IMR-90 (cell line): Measurements from ENCODE around the gene PCDHGA3. TPM values are rescaled to one million over a fixed set of nuclear protein-coding genes. Genes with fewer than 3 reads are reported as not detected.

Experiments
- polyA plus RNA-seq, 3 experiments: library from polyadenylated mRNA; depleted of rRNA; stranded (reverse); fragments of >200 nt; gene quantifications; 2 replicates each; pipeline ENCODE4 v1.2.3, GENCODE V29; 2012; ENCODE audit warnings: low replicate concordance in 1 of 3
- total RNA-seq: library from RNA; depleted of rRNA; stranded (reverse); fragments of >200 nt; gene quantifications from 2 replicates; pipeline ENCODE4 v1.2.3, GENCODE V29; 2012; rRNA removed

PCDHGA3 gene
- total and polyA plus RNA-seq, 2 of the 4 experiments (the other 2 are of a cell fraction) = 1.4 to 1.6 TPM

Other genes starting within 250 kb of the PCDHGA3 start
Only the 30 nearest of the 38 such genes appear.
- under 0.01 and 0.18 TPM in 2 replicates for gene PCDHB9, start 156.7 kb upstream of the PCDHGA3 start, total RNA-seq
- 0.10 and 0.24 TPM in 2 replicates for gene PCDHB9, start 156.7 kb upstream of the PCDHGA3 start, polyA plus RNA-seq (2012; rRNA removed)
- gene PCDHB10, start 151.5 kb upstream of the PCDHGA3 start, total RNA-seq = under 0.01 and 0.18 TPM in 2 replicates
- gene PCDHB10, start 151.5 kb upstream of the PCDHGA3 start, polyA plus RNA-seq (2012; rRNA removed) = 0.19 and 0.22 TPM in 2 replicates
- gene PCDHB11, start 144.2 kb upstream of the PCDHGA3 start, total RNA-seq = under 0.01 TPM in 2 replicates
- gene PCDHB11, start 144.2 kb upstream of the PCDHGA3 start, polyA plus RNA-seq (2012; rRNA removed) = 0.05 TPM in 1 of 2 replicates, not detected in the other
- gene PCDHB12, start 135.1 kb upstream of the PCDHGA3 start, total RNA-seq = under 0.01 and 0.18 TPM in 2 replicates
- 0.09 and 0.13 TPM in 2 replicates for gene PCDHB12, start 135.1 kb upstream of the PCDHGA3 start, polyA plus RNA-seq (2012; rRNA removed)
- 0.18 and 0.28 TPM in 2 replicates for gene PCDHB13, start 129.9 kb upstream of the PCDHGA3 start, total RNA-seq
- 0.26 and 0.27 TPM in 2 replicates for gene PCDHB13, start 129.9 kb upstream of the PCDHGA3 start, polyA plus RNA-seq (2012; rRNA removed)
- gene PCDHB14, start 120.5 kb upstream of the PCDHGA3 start, total RNA-seq = 0.18 and 0.28 TPM in 2 replicates
- gene PCDHB14, start 120.5 kb upstream of the PCDHGA3 start, polyA plus RNA-seq (2012; rRNA removed) = 0.36 and 0.39 TPM in 2 replicates
- gene PCDHB15, start 98.4 kb upstream of the PCDHGA3 start, total RNA-seq = 0.18 and 0.28 TPM in 2 replicates
- gene PCDHB15, start 98.4 kb upstream of the PCDHGA3 start, polyA plus RNA-seq (2012; rRNA removed) = 0.14 and 0.17 TPM in 2 replicates
- gene SLC25A2, start 39.8 kb upstream of the PCDHGA3 start, total RNA-seq = 0.28 TPM in 1 of 2 replicates, not detected in the other
- not detected in 2 replicates for gene SLC25A2, start 39.8 kb upstream of the PCDHGA3 start, polyA plus RNA-seq (2012; rRNA removed)
- 51.8 and 100 TPM in 2 replicates for gene TAF7, start 23.0 kb upstream of the PCDHGA3 start, total RNA-seq
- 38.4 and 45.7 TPM in 2 replicates for gene TAF7, start 23.0 kb upstream of the PCDHGA3 start, polyA plus RNA-seq (2012; rRNA removed)
- 0.83 and 0.90 TPM in 2 replicates for gene PCDHGA1, start 13.3 kb upstream of the PCDHGA3 start, total RNA-seq
- 0.86 and 0.92 TPM in 2 replicates for gene PCDHGA1, start 13.3 kb upstream of the PCDHGA3 start, polyA plus RNA-seq (2012; rRNA removed)
- gene PCDHGA2, start 5.1 kb upstream of the PCDHGA3 start, total RNA-seq = 3.3 and 3.4 TPM in 2 replicates
- gene PCDHGA2, start 5.1 kb upstream of the PCDHGA3 start, polyA plus RNA-seq (2012; rRNA removed) = 3.6 and 4.0 TPM in 2 replicates
- gene PCDHGB1, start 6.3 kb downstream of the PCDHGA3 start, total RNA-seq = 3.3 and 3.6 TPM in 2 replicates
- 1.9 TPM in 2 replicates for gene PCDHGB1, start 6.3 kb downstream of the PCDHGA3 start, polyA plus RNA-seq (2012; rRNA removed)
- gene PCDHGA4, start 11.2 kb downstream of the PCDHGA3 start, total RNA-seq = 5.0 and 5.4 TPM in 2 replicates
- 3.0 and 3.5 TPM in 2 replicates for gene PCDHGA4, start 11.2 kb downstream of the PCDHGA3 start, polyA plus RNA-seq (2012; rRNA removed)
- 2.8 and 3.0 TPM in 2 replicates for gene PCDHGB2, start 16.2 kb downstream of the PCDHGA3 start, total RNA-seq
- 2.4 and 2.6 TPM in 2 replicates for gene PCDHGB2, start 16.2 kb downstream of the PCDHGA3 start, polyA plus RNA-seq (2012; rRNA removed)
- gene PCDHGA5, start 20.3 kb downstream of the PCDHGA3 start, total RNA-seq = 1.7 and 2.0 TPM in 2 replicates
- gene PCDHGA5, start 20.3 kb downstream of the PCDHGA3 start, polyA plus RNA-seq (2012; rRNA removed) = 1.3 and 1.4 TPM in 2 replicates
- gene PCDHGB3, start 26.4 kb downstream of the PCDHGA3 start, total RNA-seq = 5.9 and 6.7 TPM in 2 replicates
- 3.3 and 3.4 TPM in 2 replicates for gene PCDHGB3, start 26.4 kb downstream of the PCDHGA3 start, polyA plus RNA-seq (2012; rRNA removed)
- gene PCDHGA6, start 30.1 kb downstream of the PCDHGA3 start, total RNA-seq = 4.1 and 4.2 TPM in 2 replicates
- gene PCDHGA6, start 30.1 kb downstream of the PCDHGA3 start, polyA plus RNA-seq (2012; rRNA removed) = 4.7 TPM in 2 replicates
- gene PCDHGA7, start 38.9 kb downstream of the PCDHGA3 start, total RNA-seq = 3.3 and 3.4 TPM in 2 replicates
- 3.1 and 3.2 TPM in 2 replicates for gene PCDHGA7, start 38.9 kb downstream of the PCDHGA3 start, polyA plus RNA-seq (2012; rRNA removed)
- gene PCDHGB4, start 43.9 kb downstream of the PCDHGA3 start, total RNA-seq = 16.4 and 17.6 TPM in 2 replicates
- gene PCDHGB4, start 43.9 kb downstream of the PCDHGA3 start, polyA plus RNA-seq (2012; rRNA removed) = 10.0 TPM in 2 replicates
- gene PCDHGA8, start 48.8 kb downstream of the PCDHGA3 start, total RNA-seq = 2.0 and 2.2 TPM in 2 replicates
- gene PCDHGA8, start 48.8 kb downstream of the PCDHGA3 start, polyA plus RNA-seq (2012; rRNA removed) = 0.87 and 0.89 TPM in 2 replicates
- 17.2 and 17.5 TPM in 2 replicates for gene PCDHGB5, start 54.1 kb downstream of the PCDHGA3 start, total RNA-seq
- 20.0 and 21.1 TPM in 2 replicates for gene PCDHGB5, start 54.1 kb downstream of the PCDHGA3 start, polyA plus RNA-seq (2012; rRNA removed)
- 3.9 and 4.5 TPM in 2 replicates for gene PCDHGA9, start 58.9 kb downstream of the PCDHGA3 start, total RNA-seq
- 1.5 and 1.8 TPM in 2 replicates for gene PCDHGA9, start 58.9 kb downstream of the PCDHGA3 start, polyA plus RNA-seq (2012; rRNA removed)
- gene PCDHGB6, start 64.2 kb downstream of the PCDHGA3 start, total RNA-seq = 2.2 and 2.8 TPM in 2 replicates
- 1.4 and 1.5 TPM in 2 replicates for gene PCDHGB6, start 64.2 kb downstream of the PCDHGA3 start, polyA plus RNA-seq (2012; rRNA removed)
- gene PCDHGA10, start 69.2 kb downstream of the PCDHGA3 start, total RNA-seq = 6.6 and 6.9 TPM in 2 replicates
- gene PCDHGA10, start 69.2 kb downstream of the PCDHGA3 start, polyA plus RNA-seq (2012; rRNA removed) = 3.4 TPM in 2 replicates
- gene PCDHGB7, start 73.8 kb downstream of the PCDHGA3 start, total RNA-seq = 5.8 and 6.3 TPM in 2 replicates
- 7.4 and 8.1 TPM in 2 replicates for gene PCDHGB7, start 73.8 kb downstream of the PCDHGA3 start, polyA plus RNA-seq (2012; rRNA removed)
- gene PCDHGA11, start 77.2 kb downstream of the PCDHGA3 start, total RNA-seq = 5.4 and 5.8 TPM in 2 replicates
- gene PCDHGA11, start 77.2 kb downstream of the PCDHGA3 start, polyA plus RNA-seq (2012; rRNA removed) = 6.9 and 7.5 TPM in 2 replicates
- 8.8 and 9.7 TPM in 2 replicates for gene PCDHGA12, start 86.7 kb downstream of the PCDHGA3 start, total RNA-seq
- 7.9 and 9.2 TPM in 2 replicates for gene PCDHGA12, start 86.7 kb downstream of the PCDHGA3 start, polyA plus RNA-seq (2012; rRNA removed)
- 21.1 and 21.9 TPM in 2 replicates for gene PCDHGC3, start 132.1 kb downstream of the PCDHGA3 start, total RNA-seq
- 58.9 and 72.1 TPM in 2 replicates for gene PCDHGC3, start 132.1 kb downstream of the PCDHGA3 start, polyA plus RNA-seq (2012; rRNA removed)
- 1.1 and 1.6 TPM in 2 replicates for gene PCDHGC4, start 141.2 kb downstream of the PCDHGA3 start, total RNA-seq
- 0.60 and 0.65 TPM in 2 replicates for gene PCDHGC4, start 141.2 kb downstream of the PCDHGA3 start, polyA plus RNA-seq (2012; rRNA removed)
- gene PCDHGC5, start 145.3 kb downstream of the PCDHGA3 start, total RNA-seq = 2.5 and 2.9 TPM in 2 replicates
- 3.8 TPM in 2 replicates for gene PCDHGC5, start 145.3 kb downstream of the PCDHGA3 start, polyA plus RNA-seq (2012; rRNA removed)